ENCODE data around the gene CD226.

GRCh38 chr18:69878213-69878933 lies 69.3 kb downstream of the CD226 start:
- TF ChIP-seq CTCF (IDR thresholded peaks at IDR 0.05) (no peak), POLR2AphosphoS5 (IDR thresholded peaks at IDR 0.05) (no peak), EP300 (IDR thresholded peaks at IDR 0.05) (no peak), POLR2A (IDR thresholded peaks at IDR 0.05) (no peak)

All from stomach (tissue), 4 donors.